Measurements from ENCODE around the gene PROZ. TPM values are rescaled to one million over a fixed set of nuclear protein-coding genes. Genes with fewer than 3 reads are reported as not detected.
"Not testable (repeated sequence)": the region's sequence is repeated elsewhere in the genome, so short reads cannot be mapped to it uniquely, and the experiment has no call there.

Gene PROZ
- not detected in 2 replicates for total RNA-seq

DNA sequence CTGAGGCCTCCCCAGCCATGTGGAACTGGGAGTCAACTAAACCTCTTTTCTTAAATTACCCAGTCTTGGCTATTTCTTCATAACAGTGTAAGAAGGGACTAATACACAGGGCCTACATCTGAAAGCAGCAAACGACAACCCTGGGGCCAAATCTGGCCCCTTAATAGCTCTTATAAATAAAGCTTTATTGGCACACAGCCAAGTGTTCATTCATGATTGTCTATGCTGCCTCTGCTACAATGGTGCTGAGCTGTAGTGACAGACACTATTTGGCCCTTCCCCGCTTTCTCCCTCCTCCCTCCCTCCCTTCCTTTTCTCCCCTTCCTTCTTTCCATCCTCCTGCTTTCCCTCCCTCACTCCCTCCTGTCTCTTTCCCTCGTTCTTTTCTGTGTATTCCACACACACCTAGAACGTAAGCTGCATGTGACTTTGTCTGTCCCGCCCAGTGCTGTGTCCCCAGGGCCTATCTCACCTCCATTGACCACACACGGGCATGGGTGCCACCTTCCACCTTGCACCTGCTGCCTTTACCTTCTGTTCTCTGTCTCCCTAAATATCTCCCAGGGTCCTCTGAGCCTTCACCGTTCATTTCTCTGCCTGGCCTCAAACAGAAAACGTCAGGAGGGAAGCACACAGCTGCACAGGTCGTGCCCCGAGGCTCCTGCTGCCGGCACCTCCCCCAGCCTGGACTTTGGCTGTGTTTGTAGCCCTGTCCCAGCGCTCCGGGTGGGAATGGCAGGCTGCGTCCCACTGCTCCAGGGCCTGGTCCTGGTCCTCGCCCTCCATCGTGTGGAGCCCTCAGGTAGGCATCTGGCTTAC, at the start of gene PROZ:
PROZ (plus strand) TSS at position 720 of the 819 bp plus-strand sequence; CDS start at position 733, 13 bp downstream.
- peaks cover 19% of the 10 kb centered on the region for H3K4me1 Mint-ChIP-seq
- peaks cover 13% of the 10 kb centered on the region for H3K9me3 Mint-ChIP-seq
- no peak within 1 kb of the TSS for H3K27ac Mint-ChIP-seq
- no peak within 1 kb of the TSS for H3K4me3 Mint-ChIP-seq
- H3K27me3 Mint-ChIP-seq = peaks cover 4% of the 10 kb centered on the region
- no peak for DNase-seq
- intact Hi-C loops (cut with micrococcal nuclease) = no loop called here
- H3K36me3 Mint-ChIP-seq (ENCODE audit: low read depth) = peaks cover 7% of the 10 kb centered on the region

GRCh38 chr13:113109151-113110047, 49.0 kb upstream of the PROZ start:
- no peaks in the 10 kb centered on the region for H3K9me3 Mint-ChIP-seq
- no peaks in the 10 kb centered on the region for H3K4me1 Mint-ChIP-seq
- H3K36me3 Mint-ChIP-seq (ENCODE audit: low read depth) = peaks cover 4% of the 10 kb centered on the region
- intact Hi-C loops (cut with micrococcal nuclease) = no loop called here
- peak overlapping the region; percentile 44 for H3K4me3 Mint-ChIP-seq
- H3K27me3 Mint-ChIP-seq = peaks cover 8% of the 10 kb centered on the region
- DNase-seq = no peak
- H3K27ac Mint-ChIP-seq = peak overlapping the region; percentile 41

- peaks cover 4% of the 10 kb centered on the region for H3K36me3 Mint-ChIP-seq (ENCODE audit: low read depth)
- no peak for DNase-seq
Measured at GRCh38 chr13:113110048-113110851, 48.2 kb upstream of the PROZ start.

DNA sequence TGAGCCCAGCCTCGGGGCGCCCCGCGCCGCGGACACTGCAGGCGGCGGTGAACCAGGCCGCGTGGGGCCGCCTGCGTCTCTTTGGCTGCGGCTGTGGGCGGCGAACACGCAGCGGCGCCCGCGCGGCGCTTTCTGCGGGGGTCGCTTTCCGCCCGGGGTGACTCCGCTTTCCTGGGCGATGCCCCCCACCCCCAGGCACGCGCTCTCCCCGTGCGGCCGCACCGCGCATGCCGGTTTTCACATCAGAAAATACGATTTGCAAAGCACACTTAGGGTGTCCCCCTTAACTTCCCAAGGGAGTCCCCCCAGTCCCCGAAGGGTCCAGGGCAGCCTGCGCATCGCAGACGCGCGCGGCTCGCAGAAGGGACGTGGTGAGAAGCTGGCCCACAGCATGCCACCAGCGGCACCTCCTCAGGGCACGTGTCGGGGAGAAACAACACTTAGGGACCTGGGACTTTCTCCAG, 47.6 kb upstream of the PROZ start:
- DNase-seq = no peak
- H3K4me3 Mint-ChIP-seq = no peak overlapping the region

More at GRCh38 chr13:113110048-113110851, 48.2 kb upstream of the PROZ start:
- Mint-ChIP-seq H3K27ac (no peak overlapping the region), H3K4me3 (no peak overlapping the region), H3K9me3 (no peaks in the 10 kb centered on the region), H3K27me3 (peaks cover 8% of the 10 kb centered on the region), H3K4me1 (no peaks in the 10 kb centered on the region)
- intact Hi-C loops (cut with micrococcal nuclease) = no loop called here

DNA sequence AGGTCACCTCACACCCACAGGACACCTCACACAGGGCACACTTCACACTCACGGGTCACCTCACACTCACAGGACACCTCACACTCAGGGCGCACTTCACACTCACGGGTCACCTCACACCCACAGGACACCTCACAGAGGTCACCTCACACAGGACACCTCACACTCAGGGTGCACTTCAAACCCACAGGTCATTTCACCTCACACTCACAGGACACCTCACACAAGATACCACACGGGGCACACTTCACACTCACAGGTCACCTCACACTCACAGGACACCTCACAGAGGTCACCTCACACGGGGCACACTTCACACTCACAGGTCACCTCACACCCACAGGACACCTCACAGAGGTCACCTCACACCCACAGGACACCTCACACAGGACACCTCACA, 46.6 kb upstream of the PROZ start:
- H3K27me3 Mint-ChIP-seq, DNase-seq, H3K27ac Mint-ChIP-seq: not testable (repeated sequence)

More for the DNA sequence above, 47.6 kb upstream of the PROZ start:
- no peak overlapping the region for H3K27ac Mint-ChIP-seq
- H3K4me1 Mint-ChIP-seq = no peaks in the 10 kb centered on the region
- intact Hi-C loops (cut with micrococcal nuclease) = no loop called here
- no peaks in the 10 kb centered on the region for H3K9me3 Mint-ChIP-seq
- H3K36me3 Mint-ChIP-seq (ENCODE audit: low read depth) = peaks cover 4% of the 10 kb centered on the region
- peaks cover 8% of the 10 kb centered on the region for H3K27me3 Mint-ChIP-seq

DNA sequence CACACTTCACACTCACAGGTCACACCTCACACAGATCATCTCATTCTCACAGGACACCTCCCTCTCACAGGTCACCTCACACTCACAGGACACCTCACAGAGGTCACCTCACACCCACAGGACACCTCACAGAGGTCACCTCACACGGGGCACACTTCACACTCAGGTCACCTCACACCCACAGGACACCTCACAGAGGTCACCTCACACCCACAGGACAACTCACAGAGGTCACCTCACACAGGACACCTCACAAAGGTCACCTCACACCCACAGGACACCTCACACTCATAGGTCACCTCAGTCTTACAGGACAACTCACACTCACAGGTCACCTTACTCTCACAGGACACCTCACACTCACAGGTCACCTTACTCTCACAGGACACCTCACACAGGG, 46.0 kb upstream of the PROZ start:
- DNase-seq; H3K36me3 Mint-ChIP-seq (ENCODE audit: low read depth); intact Hi-C loops (cut with micrococcal nuclease): not testable (repeated sequence)

More for the DNA sequence above, 46.6 kb upstream of the PROZ start:
- H3K36me3 Mint-ChIP-seq (ENCODE audit: low read depth); H3K4me1 Mint-ChIP-seq; intact Hi-C loops (cut with micrococcal nuclease); H3K9me3 Mint-ChIP-seq; H3K4me3 Mint-ChIP-seq: not testable (repeated sequence)

GRCh38 chr13:113112893-113113845, 45.3 kb upstream of the PROZ start:
- DNase-seq = no peak
- intact Hi-C loops (cut with micrococcal nuclease) = no loop called here
- Mint-ChIP-seq H3K4me3 (no peak overlapping the region), H3K9me3 (no peaks in the 10 kb centered on the region), H3K27me3 (peaks cover 8% of the 10 kb centered on the region), H3K27ac (no peak overlapping the region), H3K36me3 (ENCODE audit: low read depth) (peaks cover 3% of the 10 kb centered on the region), H3K4me1 (no peaks in the 10 kb centered on the region)

More for the DNA sequence above, 46.0 kb upstream of the PROZ start:
- not testable (repeated sequence) for H3K27me3 Mint-ChIP-seq, H3K9me3 Mint-ChIP-seq, H3K4me3 Mint-ChIP-seq, H3K4me1 Mint-ChIP-seq, H3K27ac Mint-ChIP-seq

DNA sequence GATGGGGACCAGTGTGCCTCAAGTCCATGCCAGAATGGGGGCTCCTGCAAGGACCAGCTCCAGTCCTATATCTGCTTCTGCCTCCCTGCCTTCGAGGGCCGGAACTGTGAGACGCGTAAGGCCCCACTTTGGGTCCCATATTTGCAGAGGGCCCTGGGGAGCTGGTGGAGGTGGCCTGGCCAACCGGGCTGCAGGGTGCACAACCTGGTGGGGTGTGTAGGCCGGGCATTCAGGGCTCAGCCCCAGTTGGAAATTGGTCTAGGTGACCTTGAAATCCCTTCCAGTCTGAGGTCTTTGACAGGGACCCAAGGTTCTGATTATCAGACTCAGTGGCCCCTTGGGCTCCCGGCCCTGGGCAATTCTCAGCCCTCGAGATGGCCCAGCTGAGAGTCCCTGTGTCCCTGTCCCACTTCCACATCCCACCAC, 44.6 kb upstream of the PROZ start:
- H3K36me3 Mint-ChIP-seq (ENCODE audit: low read depth) = peaks cover 3% of the 10 kb centered on the region
- peaks cover 8% of the 10 kb centered on the region for H3K27me3 Mint-ChIP-seq
- H3K27ac Mint-ChIP-seq = no peak overlapping the region
- intact Hi-C loops (cut with micrococcal nuclease) = no loop called here
- no peaks in the 10 kb centered on the region for H3K9me3 Mint-ChIP-seq
- H3K4me3 Mint-ChIP-seq = no peak overlapping the region
- DNase-seq = no peak
- H3K4me1 Mint-ChIP-seq = no peaks in the 10 kb centered on the region

- no peak overlapping the region for H3K27ac Mint-ChIP-seq
- no peaks in the 10 kb centered on the region for H3K9me3 Mint-ChIP-seq
- no peak overlapping the region for H3K4me3 Mint-ChIP-seq
- H3K4me1 Mint-ChIP-seq = no peaks in the 10 kb centered on the region
- DNase-seq = no peak
- H3K36me3 Mint-ChIP-seq (ENCODE audit: low read depth) = no peaks in the 10 kb centered on the region
- H3K27me3 Mint-ChIP-seq = peaks cover 5% of the 10 kb centered on the region
- intact Hi-C loops (cut with micrococcal nuclease) = no loop called here
Measured at GRCh38 chr13:113114511-113115362, 43.7 kb upstream of the PROZ start.

DNA sequence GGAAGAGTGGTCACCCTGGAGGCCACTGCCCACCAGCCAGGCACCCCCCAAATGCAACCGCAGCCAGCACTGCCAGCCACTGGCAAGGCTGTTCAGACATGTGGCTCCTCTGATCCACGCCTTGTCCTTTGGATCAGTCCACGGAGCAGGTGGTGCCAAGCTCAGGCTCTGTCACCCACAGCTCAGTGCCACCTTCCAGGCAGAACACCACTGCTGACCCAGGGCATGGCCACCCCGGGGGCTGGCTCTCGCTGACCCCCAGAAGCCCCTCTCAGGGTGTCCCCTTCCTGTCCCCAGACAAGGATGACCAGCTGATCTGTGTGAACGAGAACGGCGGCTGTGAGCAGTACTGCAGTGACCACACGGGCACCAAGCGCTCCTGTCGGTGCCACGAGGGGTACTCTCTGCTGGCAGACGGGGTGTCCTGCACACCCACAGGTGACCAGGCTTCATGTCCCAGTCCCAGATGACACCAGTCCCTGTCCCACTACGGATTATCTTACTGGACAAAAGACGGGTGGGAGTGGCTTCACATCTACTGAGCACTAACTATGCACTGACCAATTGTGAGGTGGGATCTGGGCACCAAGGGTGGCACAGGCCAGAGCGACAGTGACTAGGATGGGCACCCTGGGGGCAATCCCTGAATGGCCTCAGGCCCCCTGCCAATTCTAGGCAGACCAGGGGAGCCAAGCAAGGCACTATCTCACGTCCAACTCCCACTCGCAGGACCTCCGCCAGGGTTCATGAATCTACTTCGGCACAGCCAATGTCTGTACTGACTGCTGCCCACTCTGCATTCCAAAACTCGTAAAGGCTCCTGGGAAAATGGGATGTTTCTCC, 42.9 kb upstream of the PROZ start:
- Mint-ChIP-seq H3K9me3 (no peaks in the 10 kb centered on the region), H3K27ac (no peak overlapping the region), H3K36me3 (ENCODE audit: low read depth) (no peaks in the 10 kb centered on the region), H3K27me3 (peaks cover 5% of the 10 kb centered on the region), H3K4me1 (no peaks in the 10 kb centered on the region), H3K4me3 (no peak overlapping the region)
- no peak for DNase-seq
- intact Hi-C loops (cut with micrococcal nuclease) = no loop called here

DNA sequence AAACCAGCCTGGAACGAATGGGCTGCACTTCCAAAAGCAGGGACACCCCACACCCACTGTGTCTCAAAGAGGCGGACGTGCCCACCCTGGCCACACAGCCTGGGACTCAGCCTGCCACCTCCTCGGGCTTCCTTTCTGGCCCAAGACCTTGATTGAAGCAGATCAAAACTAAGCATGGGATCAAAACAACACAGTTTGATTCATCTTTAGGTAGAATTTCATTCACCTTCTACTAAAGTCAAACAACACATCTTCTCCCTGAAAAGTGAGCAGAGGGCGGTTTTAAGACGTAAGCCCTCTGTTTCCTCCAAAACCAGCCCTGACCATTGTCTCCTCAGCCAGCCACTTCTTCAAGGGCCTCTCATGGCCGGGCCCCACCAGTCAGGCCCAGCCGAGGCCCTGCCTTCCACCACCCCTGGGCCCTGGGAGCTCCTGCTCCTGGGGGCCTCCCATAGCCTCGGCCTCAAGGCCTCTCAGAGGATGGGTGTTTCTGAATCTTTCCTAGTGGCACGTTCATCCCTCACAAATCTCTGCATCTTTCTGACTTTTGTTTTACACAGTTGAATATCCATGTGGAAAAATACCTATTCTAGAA, 42.1 kb upstream of the PROZ start:
- intact Hi-C loops (cut with micrococcal nuclease) = no loop called here
- no peak for DNase-seq
- H3K27ac Mint-ChIP-seq = no peak overlapping the region
- H3K27me3 Mint-ChIP-seq = peaks cover 2% of the 10 kb centered on the region
- no peaks in the 10 kb centered on the region for H3K4me1 Mint-ChIP-seq
- H3K4me3 Mint-ChIP-seq = no peak overlapping the region
- H3K9me3 Mint-ChIP-seq = no peaks in the 10 kb centered on the region
- no peaks in the 10 kb centered on the region for H3K36me3 Mint-ChIP-seq (ENCODE audit: low read depth)
